OCI-LY7 (cell line): ENCODE results near the gene MAPK11. TPM values are rescaled to one million over a fixed set of nuclear protein-coding genes. Genes with fewer than 3 reads are reported as not detected.

ENCODE experiments used
- BruUV-seq: library from RNA; stranded (reverse); fragments of 400-500 nt; replicated peaks from 2 replicates; lab custom pipeline; 2021; lab: Mats Ljungman, UMichigan
- CTCF ChIA-PET: fragments of 300-600 bp; sonication (Branson Sonifier 250); formaldehyde crosslinking; loops from one replicate; lab custom pipeline; 2022; ENCODE audit warnings: antibody characterized with exemption; ENCODE audit not compliant: unreplicated experiment; lab: Charles Lee
- POLR2A ChIA-PET: fragments of 300-600 bp; sonication (Branson Sonifier 250); formaldehyde crosslinking; loops from one replicate; lab custom pipeline; 2022; ENCODE audit warnings: antibody characterized with exemption; lab: Charles Lee
- DNase-seq: peaks from one replicate; pipeline ENCODE4 v3.0.0-alpha.2; 2015; ENCODE audit warnings: low spot score
- H2AFZ ChIP-seq: fragments of 200-600 bp; sonication (generic), shearing (Covaris generic); 2 replicates; pipeline ENCODE4 v1.6.1; 2014; ENCODE audit warnings: mild to moderate bottlenecking, antibody characterized with exemption, low read length, moderate library complexity
- H3K27ac ChIP-seq: fragments of 200-600 bp; sonication (generic); 2 replicates; pipeline ENCODE4 v1.5.1; 2014; ENCODE audit warnings: mixed run types, low read depth, mild to moderate bottlenecking, moderate library complexity, low read length, inconsistent platforms; ENCODE audit not compliant: poor library complexity, severe bottlenecking
- H3K36me3 ChIP-seq: fragments of 200-600 bp; sonication (generic); 2 replicates; pipeline ENCODE4 v1.6.1; 2014; ENCODE audit warnings: mild to moderate bottlenecking, antibody characterized with exemption, low read length, moderate library complexity, mixed read lengths; ENCODE audit not compliant: insufficient read depth
- H3K4me1 ChIP-seq: fragments of 200-600 bp; sonication (generic); 2 replicates; pipeline ENCODE4 v1.5.1; 2014; ENCODE audit warnings: mild to moderate bottlenecking, low read length; ENCODE audit not compliant: insufficient read depth, poor library complexity, severe bottlenecking
- H3K4me2 ChIP-seq: fragments of 200-600 bp; sonication (generic); 2 replicates; pipeline ENCODE4 v1.6.1; 2014; ENCODE audit warnings: mild to moderate bottlenecking, low read length
- H3K4me3 ChIP-seq: fragments of 200-600 bp; sonication (generic); 2 replicates; pipeline ENCODE4 v1.5.1; 2014; ENCODE audit warnings: mild to moderate bottlenecking, low read depth, low read length; ENCODE audit not compliant: poor library complexity, severe bottlenecking
- H3K79me2 ChIP-seq: fragments of 200-600 bp; sonication (generic); 2 replicates; pipeline ENCODE4 v1.6.1; 2016; ENCODE audit warnings: low read depth, mild to moderate bottlenecking, low read length, moderate library complexity, mixed read lengths; ENCODE audit not compliant: insufficient read depth
- H3K9me2 ChIP-seq: fragments of 200-600 bp; sonication (generic); 2 replicates; pipeline ENCODE4 v1.6.1; 2016; ENCODE audit warnings: mild to moderate bottlenecking, low read length, mixed read lengths; ENCODE audit not compliant: insufficient read depth
- H3K9me3 ChIP-seq: fragments of 200-600 bp; sonication (generic); 2 replicates; pipeline ENCODE4 v1.6.1; 2014; ENCODE audit warnings: mild to moderate bottlenecking, mixed run types, low read length, mixed read lengths
- H4K20me1 ChIP-seq: fragments of 200-600 bp; sonication (generic); 2 replicates; pipeline ENCODE4 v1.6.1; 2014; ENCODE audit warnings: mild to moderate bottlenecking, antibody characterized with exemption, low read length, moderate library complexity, mixed read lengths; ENCODE audit not compliant: insufficient read depth
- CTCF ChIP-seq: fragments of 200-600 bp; sonication (generic); conservative IDR thresholded peaks from 2 replicates; pipeline ENCODE4 v1.5.1; 2014; ENCODE audit warnings: mild to moderate bottlenecking, antibody characterized with exemption, low read length, moderate library complexity, mixed read lengths
- EZH2phosphoT487 ChIP-seq: fragments of 200-600 bp; sonication (generic); IDR thresholded peaks from 2 replicates; pipeline ENCODE4 v1.6.1; 2018; ENCODE audit warnings: low read depth, borderline replicate concordance, mild to moderate bottlenecking, mixed run types, antibody characterized with exemption, low read length, moderate library complexity, mixed read lengths
- intact Hi-C: fragments of 100-400 bp; cut with micrococcal nuclease; formaldehyde crosslinking; loops from one replicate; pipeline ENCODE4 v1.10.0; 2022; ENCODE audit not compliant: unreplicated experiment
- total RNA-seq, 2 experiments: library from RNA; depleted of rRNA in 1 of 2; stranded (reverse); fragments of >200 nt in 1 of 2; shearing (Covaris generic) in 1 of 2; gene quantifications; 2 replicates each; pipeline ENCODE4 v1.2.3, GENCODE V29; 2014 to 2022

The MAPK11 gene
- total RNA-seq, 2 experiments from 2014 or later = 12.0 to 19.7 TPM

- ChIA-PET POLR2A (interaction anchor here (0.6 kb wide), 1 partner anchor 24 kb away, joined by 3 read pairs; no protein-coding TSS in a partner anchor), CTCF (no interaction called here)
- TF ChIP-seq EZH2phosphoT487 (no peak), CTCF (no peak)
- Histone ChIP-seq H3K36me3 (no peaks in the 10 kb centered on the region), H4K20me1 (no peaks in the 10 kb centered on the region), H3K4me3 (no peak overlapping the region), H3K4me2 (peak overlapping the region; percentile 49), H3K79me2 (no peaks in the 10 kb centered on the region), H3K27ac (no peak overlapping the region), H2AFZ (no peak overlapping the region), H3K9me3 (no peaks in the 10 kb centered on the region), H3K4me1 (peaks cover 75% of the 10 kb centered on the region), H3K9me2 (no peaks in the 10 kb centered on the region)
- no TSS peak for BruUV-seq
- intact Hi-C loops = no loop called here
- DNase-seq = no peak
Measured at GRCh38 chr22:50300620-50301257, 30.6 kb upstream of the MAPK11 start.

GRCh38 chr22:50299785-50300619, 29.8 kb upstream of the MAPK11 start:
- no peaks in the 10 kb centered on the region for H3K79me2 ChIP-seq
- peak overlapping the region; percentile 55 for H3K4me3 ChIP-seq
- TF ChIP-seq CTCF (no peak), EZH2phosphoT487 (no peak)
- H3K9me2 ChIP-seq = no peaks in the 10 kb centered on the region
- intact Hi-C loops = no loop called here
- no peak for DNase-seq
- no TSS peak for BruUV-seq
- no peaks in the 10 kb centered on the region for H3K9me3 ChIP-seq
- H2AFZ ChIP-seq = peak overlapping the region; percentile 18; the same call in 1 of the 2 replicates
- H3K36me3 ChIP-seq = no peaks in the 10 kb centered on the region
- POLR2A ChIA-PET = interaction anchor here (0.6 kb wide), 1 partner anchor 25 kb away, joined by 3 read pairs; no protein-coding TSS in a partner anchor
- H3K4me1 ChIP-seq = peaks cover 76% of the 10 kb centered on the region
- CTCF ChIA-PET = no interaction called here
- no peak overlapping the region for H3K27ac ChIP-seq
- no peaks in the 10 kb centered on the region for H4K20me1 ChIP-seq
- peak overlapping the region; percentile 49 for H3K4me2 ChIP-seq
